ENCODE measurements around the gene CFAP210. TPM values are rescaled to one million over a fixed set of nuclear protein-coding genes. Genes with fewer than 3 reads are reported as not detected.

The CFAP210 gene
- total RNA-seq, 1 experiment from 2014 or later: 0.94 TPM

- Histone ChIP-seq H3K27ac (ENCODE audit: insufficient read length, low read depth, low read length) (no peak overlapping the region), H2BK5ac (ENCODE audit: insufficient read length, low read length) (no peak overlapping the region), H3K23me2 (ENCODE audit: insufficient read length, low read depth, low read length, poor library complexity, severe bottlenecking) (no peaks in the 10 kb centered on the region), H3K9me3 (ENCODE audit: control insufficient read depth, low read depth, low read length) (no peaks in the 10 kb centered on the region), H3K4me1 (ENCODE audit: insufficient read depth, low read length) (no peaks in the 10 kb centered on the region), H3K27me3 (ENCODE audit: insufficient read depth, low read length) (no peaks in the 10 kb centered on the region), H4K5ac (ENCODE audit: insufficient read length, low read depth, low read length) (no peak overlapping the region), H4K20me1 (ENCODE audit: control insufficient read depth, insufficient read depth, insufficient read length) (no peaks in the 10 kb centered on the region), H3T11ph (ENCODE audit: low read length) (no peak overlapping the region), H3K56ac (ENCODE audit: insufficient read length, low read depth, low read length) (no peak overlapping the region), H3K23ac (ENCODE audit: insufficient read length, low read depth, low read length) (no peak overlapping the region), H2BK20ac (ENCODE audit: low read depth, low read length, poor library complexity, severe bottlenecking) (no peak overlapping the region), H2BK12ac (ENCODE audit: insufficient read length, low read depth, low read length) (no peak overlapping the region), H3K79me2 (ENCODE audit: insufficient read depth, low read length) (no peaks in the 10 kb centered on the region), H3K9ac (ENCODE audit: extremely low read depth, insufficient read length, low read length) (no peak overlapping the region), H2AK5ac (ENCODE audit: insufficient read length, low read length) (no peak overlapping the region), H2BK120ac (ENCODE audit: low read depth, low read length, poor library complexity, severe bottlenecking) (no peak overlapping the region), H2BK15ac (ENCODE audit: low read depth, low read length) (no peak overlapping the region), H2AFZ (ENCODE audit: low read length) (no peak overlapping the region), H3K79me1 (ENCODE audit: insufficient read depth, low read depth, low read length, poor library complexity, severe bottlenecking) (no peaks in the 10 kb centered on the region), H3K4ac (ENCODE audit: low read depth, low read length) (no peak overlapping the region), H4K91ac (ENCODE audit: insufficient read length, low read depth, low read length) (no peak overlapping the region), H3K18ac (ENCODE audit: insufficient read length, low read depth, low read length) (no peak overlapping the region), H3K14ac (ENCODE audit: insufficient read depth, low read length) (no peak overlapping the region; the same call in 1 of the 2 replicates), H4K8ac (replicated peaks; ENCODE audit: insufficient read length, low read depth, low read length) (no peak overlapping the region), H3K4me2 (ENCODE audit: insufficient read depth, insufficient read length, low read length) (no peak overlapping the region)
- no peaks in the 10 kb centered on the region for H3K27me3 Mint-ChIP-seq (ENCODE audit: low read depth)
- H3K9me3 Mint-ChIP-seq: peaks cover 8% of the 10 kb centered on the region in 2 experiments
- H3K27ac Mint-ChIP-seq: no peak overlapping the region
- peaks cover 9 to 17% (median 14%) of the 10 kb centered on the region in 3 experiments; a peak in 6 of 7 replicates for H3K36me3 Mint-ChIP-seq (ENCODE audit: insufficient read depth in 1 of 3, low read depth in 3 of 3)
- peaks cover 0 to 8% of the 10 kb centered on the region in 2 experiments; a peak in 2 of 4 replicates for H3K4me1 Mint-ChIP-seq
- no CpG with 5 or more reads among the region's 6 CpGs for WGBS (ENCODE audit: extremely low coverage, insufficient read length, low lambda C conversion rate)
- DNase-seq: no peak
- TF ChIP-seq, protein P1, sequence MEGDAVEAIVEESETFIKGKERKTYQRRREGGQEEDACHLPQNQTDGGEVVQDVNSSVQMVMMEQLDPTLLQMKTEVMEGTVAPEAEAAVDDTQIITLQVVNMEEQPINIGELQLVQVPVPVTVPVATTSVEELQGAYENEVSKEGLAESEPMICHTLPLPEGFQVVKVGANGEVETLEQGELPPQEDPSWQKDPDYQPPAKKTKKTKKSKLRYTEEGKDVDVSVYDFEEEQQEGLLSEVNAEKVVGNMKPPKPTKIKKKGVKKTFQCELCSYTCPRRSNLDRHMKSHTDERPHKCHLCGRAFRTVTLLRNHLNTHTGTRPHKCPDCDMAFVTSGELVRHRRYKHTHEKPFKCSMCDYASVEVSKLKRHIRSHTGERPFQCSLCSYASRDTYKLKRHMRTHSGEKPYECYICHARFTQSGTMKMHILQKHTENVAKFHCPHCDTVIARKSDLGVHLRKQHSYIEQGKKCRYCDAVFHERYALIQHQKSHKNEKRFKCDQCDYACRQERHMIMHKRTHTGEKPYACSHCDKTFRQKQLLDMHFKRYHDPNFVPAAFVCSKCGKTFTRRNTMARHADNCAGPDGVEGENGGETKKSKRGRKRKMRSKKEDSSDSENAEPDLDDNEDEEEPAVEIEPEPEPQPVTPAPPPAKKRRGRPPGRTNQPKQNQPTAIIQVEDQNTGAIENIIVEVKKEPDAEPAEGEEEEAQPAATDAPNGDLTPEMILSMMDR (conservative IDR thresholded peaks at IDR 0.05): no peak
- no peak overlapping the region for H3K4me3 Mint-ChIP-seq
These were observed 20.5 kb upstream of the CFAP210 start for GRCh38 chr2:169714699-169715098.

Measured in H9 (cell line).